ENCODE data around the gene EDARADD.

EDARADD gene

GRCh38 chr1:236392182-236392581 is 1.9 kb upstream of the EDARADD start:
- Histone ChIP-seq H3K79me2 (ENCODE audit: control insufficient read depth, insufficient read depth, low read length, poor library complexity) (peaks cover 6% of the 10 kb centered on the region), H3K9ac (ENCODE audit: low read length) (no peak overlapping the region), H2BK5ac (ENCODE audit: low read depth, low read length, poor library complexity) (no peak overlapping the region), H3K79me1 (ENCODE audit: low read length) (peaks cover 9% of the 10 kb centered on the region), H2AK5ac (ENCODE audit: low read length) (no peak overlapping the region), H2BK120ac (ENCODE audit: insufficient read depth, low read length, poor library complexity) (no peak overlapping the region), H3K4me1 (ENCODE audit: control insufficient read depth in 1 of 2, insufficient read depth in 2 of 2, low read length in 2 of 2) (peaks cover 0 to 3% of the 10 kb centered on the region in 2 experiments), H3K27me3 (ENCODE audit: insufficient read depth, low read length) (peaks cover 2% of the 10 kb centered on the region), H4K8ac (ENCODE audit: low read depth, low read length) (no peak overlapping the region), H2AFZ (ENCODE audit: insufficient read depth, low read length, poor library complexity) (no peak overlapping the region), H3K4ac (ENCODE audit: low read depth, low read length) (no peak overlapping the region), H4K12ac (ENCODE audit: low read depth, low read length) (no peak overlapping the region), H3K27ac (ENCODE audit: low read depth, low read length) (no peak overlapping the region), H4K91ac (ENCODE audit: low read depth, low read length) (no peak overlapping the region), H3K18ac (ENCODE audit: low read length) (no peak overlapping the region), H2BK12ac (ENCODE audit: low read length) (no peak overlapping the region), H3K14ac (ENCODE audit: low read length) (no peak overlapping the region), H3K23ac (ENCODE audit: low read length) (no peak overlapping the region), H3K4me3 (ENCODE audit: low read depth, low read length) (no peak overlapping the region), H3K36me3 (ENCODE audit: control insufficient read depth in 1 of 2, insufficient read depth in 2 of 2, low read length in 2 of 2) (no peaks in the 10 kb centered on the region), H3K9me3 (ENCODE audit: insufficient read depth, low read depth, low read length) (no peaks in the 10 kb centered on the region), H3K4me2 (ENCODE audit: low read length) (no peak overlapping the region)
- WGBS (ENCODE audit: extremely low coverage, insufficient coverage, insufficient read length), result no CpG with 5 or more reads among the region's 2 CpGs
- no peak for DNase-seq

- no CpG with 5 or more reads among the region's 17 CpGs for WGBS (ENCODE audit: extremely low coverage, insufficient coverage, insufficient read length)
- no peak overlapping the region for H2BK5ac ChIP-seq (ENCODE audit: low read depth, low read length, poor library complexity)
- no peak overlapping the region for H2AK5ac ChIP-seq (ENCODE audit: low read length)
Measured at GRCh38 chr1:236394879-236395229, 768 bp downstream of the EDARADD start.

GRCh38 chr1:236395230-236395946 is 1.3 kb downstream of the EDARADD start:
- no peaks in the 10 kb centered on the region for H3K9me3 ChIP-seq (ENCODE audit: insufficient read depth, low read depth, low read length)
- H3K4me1 ChIP-seq (ENCODE audit: control insufficient read depth in 1 of 2, insufficient read depth in 2 of 2, low read length in 2 of 2), result peaks cover 5 to 10% of the 10 kb centered on the region in 2 experiments
- H2AK5ac ChIP-seq (ENCODE audit: low read length), result no peak overlapping the region
- H4K8ac ChIP-seq (ENCODE audit: low read depth, low read length), result peak overlapping the region; percentile 62
- no CpG with 5 or more reads among the region's 86 CpGs for WGBS (ENCODE audit: extremely low coverage, insufficient coverage, insufficient read length)
- peak overlapping the region; percentile 99 for H2AFZ ChIP-seq (ENCODE audit: insufficient read depth, low read length, poor library complexity)
- peak overlapping the region; percentile 57 for H2BK120ac ChIP-seq (ENCODE audit: insufficient read depth, low read length, poor library complexity)
- no peak overlapping the region for H3K23ac ChIP-seq (ENCODE audit: low read length)
- peak overlapping the region; percentile 72 for H4K12ac ChIP-seq (ENCODE audit: low read depth, low read length)
- H3K79me2 ChIP-seq (ENCODE audit: control insufficient read depth, insufficient read depth, low read length, poor library complexity), result peaks cover 6% of the 10 kb centered on the region
- peak overlapping the region; percentile 95 for H3K4me3 ChIP-seq (ENCODE audit: low read depth, low read length)
- peaks cover 2% of the 10 kb centered on the region for H3K27me3 ChIP-seq (ENCODE audit: insufficient read depth, low read length)
- H3K27ac ChIP-seq (ENCODE audit: low read depth, low read length), result no peak overlapping the region
- H2BK12ac ChIP-seq (ENCODE audit: low read length), result no peak overlapping the region
- H3K18ac ChIP-seq (ENCODE audit: low read length), result peak overlapping the region; percentile 92
- H2BK5ac ChIP-seq (ENCODE audit: low read depth, low read length, poor library complexity), result peak overlapping the region; percentile 36
- peak overlapping the region; percentile 92 for H4K91ac ChIP-seq (ENCODE audit: low read depth, low read length)
- H3K4me2 ChIP-seq (ENCODE audit: low read length), result peak overlapping the region; percentile 96
- H3K14ac ChIP-seq (ENCODE audit: low read length), result peak overlapping the region; percentile 81
- peak overlapping the region; percentile 3 for H3K4ac ChIP-seq (ENCODE audit: low read depth, low read length)
- H3K9ac ChIP-seq (ENCODE audit: low read length), result peak overlapping the region; percentile 84
- no peaks in the 10 kb centered on the region for H3K36me3 ChIP-seq (ENCODE audit: control insufficient read depth in 1 of 2, insufficient read depth in 2 of 2, low read length in 2 of 2)
- DNase-seq, result peak; percentile 4 to 32
- H3K79me1 ChIP-seq (ENCODE audit: low read length), result peaks cover 9% of the 10 kb centered on the region

More at GRCh38 chr1:236394879-236395229, 768 bp downstream of the EDARADD start:
- Histone ChIP-seq H3K4me1 (ENCODE audit: control insufficient read depth in 1 of 2, insufficient read depth in 2 of 2, low read length in 2 of 2) (peaks cover 1 to 5% of the 10 kb centered on the region in 2 experiments), H2BK120ac (ENCODE audit: insufficient read depth, low read length, poor library complexity) (peak overlapping the region; percentile 57), H3K23ac (ENCODE audit: low read length) (no peak overlapping the region), H3K27ac (ENCODE audit: low read depth, low read length) (no peak overlapping the region), H4K91ac (ENCODE audit: low read depth, low read length) (peak overlapping the region; percentile 92), H4K12ac (ENCODE audit: low read depth, low read length) (peak overlapping the region; percentile 72), H3K4me3 (ENCODE audit: low read depth, low read length) (peak overlapping the region; percentile 95), H2AFZ (ENCODE audit: insufficient read depth, low read length, poor library complexity) (peak overlapping the region; percentile 99), H3K4ac (ENCODE audit: low read depth, low read length) (peak overlapping the region; percentile 3), H3K79me1 (ENCODE audit: low read length) (peaks cover 9% of the 10 kb centered on the region), H3K14ac (ENCODE audit: low read length) (peak overlapping the region; percentile 81), H4K8ac (ENCODE audit: low read depth, low read length) (peak overlapping the region; percentile 62), H3K18ac (ENCODE audit: low read length) (peak overlapping the region; percentile 77), H3K79me2 (ENCODE audit: control insufficient read depth, insufficient read depth, low read length, poor library complexity) (peaks cover 6% of the 10 kb centered on the region), H3K36me3 (ENCODE audit: control insufficient read depth in 1 of 2, insufficient read depth in 2 of 2, low read length in 2 of 2) (no peaks in the 10 kb centered on the region), H3K4me2 (ENCODE audit: low read length) (peak overlapping the region; percentile 96), H3K9me3 (ENCODE audit: insufficient read depth, low read depth, low read length) (no peaks in the 10 kb centered on the region), H3K9ac (ENCODE audit: low read length) (peak overlapping the region; percentile 30), H3K27me3 (ENCODE audit: insufficient read depth, low read length) (peaks cover 2% of the 10 kb centered on the region), H2BK12ac (ENCODE audit: low read length) (no peak overlapping the region)
- DNase-seq, result peak; percentile 4 to 40

GRCh38 chr1:236395947-236396664 is 2.0 kb downstream of the EDARADD start:
- Histone ChIP-seq H3K4me2 (ENCODE audit: low read length) (peak overlapping the region; percentile 96), H3K14ac (ENCODE audit: low read length) (peak overlapping the region; percentile 81), H2AK5ac (ENCODE audit: low read length) (no peak overlapping the region), H3K79me1 (ENCODE audit: low read length) (peaks cover 9% of the 10 kb centered on the region), H3K4me3 (ENCODE audit: low read depth, low read length) (peak overlapping the region; percentile 95), H3K79me2 (ENCODE audit: control insufficient read depth, insufficient read depth, low read length, poor library complexity) (peaks cover 6% of the 10 kb centered on the region), H3K9ac (ENCODE audit: low read length) (no peak overlapping the region), H2AFZ (ENCODE audit: insufficient read depth, low read length, poor library complexity) (peak overlapping the region; percentile 99), H2BK120ac (ENCODE audit: insufficient read depth, low read length, poor library complexity) (peak overlapping the region; percentile 57), H3K4me1 (ENCODE audit: control insufficient read depth in 1 of 2, insufficient read depth in 2 of 2, low read length in 2 of 2) (peaks cover 5 to 14% of the 10 kb centered on the region in 2 experiments), H2BK5ac (ENCODE audit: low read depth, low read length, poor library complexity) (no peak overlapping the region), H4K91ac (ENCODE audit: low read depth, low read length) (peak overlapping the region; percentile 92), H3K9me3 (ENCODE audit: insufficient read depth, low read depth, low read length) (no peaks in the 10 kb centered on the region), H3K36me3 (ENCODE audit: control insufficient read depth in 1 of 2, insufficient read depth in 2 of 2, low read length in 2 of 2) (no peaks in the 10 kb centered on the region), H3K27me3 (ENCODE audit: insufficient read depth, low read length) (peaks cover 2% of the 10 kb centered on the region), H4K12ac (ENCODE audit: low read depth, low read length) (peak overlapping the region; percentile 72), H4K8ac (ENCODE audit: low read depth, low read length) (peak overlapping the region; percentile 62), H3K27ac (ENCODE audit: low read depth, low read length) (no peak overlapping the region), H3K4ac (ENCODE audit: low read depth, low read length) (no peak overlapping the region), H3K23ac (ENCODE audit: low read length) (no peak overlapping the region), H2BK12ac (ENCODE audit: low read length) (no peak overlapping the region), H3K18ac (ENCODE audit: low read length) (peak overlapping the region; percentile 92)
- WGBS (ENCODE audit: extremely low coverage, insufficient coverage, insufficient read length), result no CpG with 5 or more reads among the region's 24 CpGs
- peak in 1 of 2 donors; percentile 1 for DNase-seq
